ENCODE results near the gene SCEL. TPM values are rescaled to one million over a fixed set of nuclear protein-coding genes. Genes with fewer than 3 reads are reported as not detected.

Gene SCEL
- total and polyA plus RNA-seq, 2 donors (not counting 3 experiments of a cell fraction or from before 2014, with no cell fraction given), result not detected

DNA sequence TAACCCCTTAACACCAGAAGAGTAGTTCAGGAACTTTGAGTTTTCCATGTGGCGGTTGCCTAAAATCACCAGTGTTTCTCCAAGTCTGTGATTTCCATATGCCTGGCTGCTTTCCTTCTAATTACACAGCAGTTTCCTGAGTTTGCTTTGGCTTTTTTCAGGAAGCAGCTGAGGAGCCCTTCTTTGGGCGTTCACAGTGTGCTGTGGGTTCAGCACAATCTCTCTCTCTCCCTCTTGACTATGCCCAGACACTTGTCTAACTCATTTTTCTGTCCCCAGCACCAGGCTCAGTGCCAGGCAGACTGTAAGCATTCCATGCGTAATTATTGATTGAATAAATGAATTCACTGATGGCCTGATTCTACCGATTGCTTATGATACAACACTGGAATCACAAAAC is 19.7 kb downstream of the SCEL start:
- dilution Hi-C loops (cut with MboI; ENCODE audit: extremely low pct_ligation_motif_present, low sequenced_read_pairs) (no loop called here), intact Hi-C loops (cut with micrococcal nuclease) (no loop called here)
- BruUV-seq (replicated peaks), result no TSS peak
- CTCF ChIA-PET, result interaction anchor here (1.1 to 2.9 kb wide), 2 partner anchors 62 to 77 kb away, joined by 3 to 15 read pairs; no protein-coding TSS in a partner anchor
- FAIRE-seq (peak; percentile 8), DNase-seq (ENCODE audit: low read depth, low spot score) (peak; percentile 75)
- Histone ChIP-seq H3K27me3 (ENCODE audit: control insufficient read depth in 2 of 2, insufficient read depth in 2 of 2, low read length in 2 of 2) (peaks cover 2 to 5% of the 10 kb centered on the region in 2 experiments), H2AFZ (ENCODE audit: low read depth, low read length) (no peak overlapping the region), H3K9ac (replicated peaks; ENCODE audit: extremely low read depth, insufficient read depth, low read length) (no peak overlapping the region), H3K27ac (ENCODE audit: insufficient read depth, low read depth, low read length) (no peak overlapping the region), H3K4me3 (replicated peaks in 1 of 3; ENCODE audit: insufficient read depth in 1 of 3, low read depth in 1 of 3, low read length in 3 of 3) (no peak overlapping the region), H3K36me3 (ENCODE audit: control insufficient read depth in 2 of 2, extremely low read depth in 1 of 2, insufficient read depth in 2 of 2, low read length in 2 of 2) (no peaks in the 10 kb centered on the region), H4K20me1 (replicated peaks; ENCODE audit: control insufficient read depth, extremely low read depth, insufficient read depth, low read length) (no peaks in the 10 kb centered on the region), H3K4me1 (ENCODE audit: control insufficient read depth, extremely low read depth, insufficient read depth, low read length) (no peaks in the 10 kb centered on the region), H3K9me3 (replicated peaks; ENCODE audit: control insufficient read depth, insufficient read depth, low read length) (no peaks in the 10 kb centered on the region), H3K4me2 (ENCODE audit: insufficient read depth, low read length) (no peak overlapping the region), H3K9me1 (replicated peaks; ENCODE audit: control insufficient read depth, extremely low read depth, insufficient read depth, low read length) (peaks cover 2% of the 10 kb centered on the region), H3K79me2 (ENCODE audit: control insufficient read depth, insufficient read depth, low read length) (no peaks in the 10 kb centered on the region)
- TF ChIP-seq, protein P1, sequence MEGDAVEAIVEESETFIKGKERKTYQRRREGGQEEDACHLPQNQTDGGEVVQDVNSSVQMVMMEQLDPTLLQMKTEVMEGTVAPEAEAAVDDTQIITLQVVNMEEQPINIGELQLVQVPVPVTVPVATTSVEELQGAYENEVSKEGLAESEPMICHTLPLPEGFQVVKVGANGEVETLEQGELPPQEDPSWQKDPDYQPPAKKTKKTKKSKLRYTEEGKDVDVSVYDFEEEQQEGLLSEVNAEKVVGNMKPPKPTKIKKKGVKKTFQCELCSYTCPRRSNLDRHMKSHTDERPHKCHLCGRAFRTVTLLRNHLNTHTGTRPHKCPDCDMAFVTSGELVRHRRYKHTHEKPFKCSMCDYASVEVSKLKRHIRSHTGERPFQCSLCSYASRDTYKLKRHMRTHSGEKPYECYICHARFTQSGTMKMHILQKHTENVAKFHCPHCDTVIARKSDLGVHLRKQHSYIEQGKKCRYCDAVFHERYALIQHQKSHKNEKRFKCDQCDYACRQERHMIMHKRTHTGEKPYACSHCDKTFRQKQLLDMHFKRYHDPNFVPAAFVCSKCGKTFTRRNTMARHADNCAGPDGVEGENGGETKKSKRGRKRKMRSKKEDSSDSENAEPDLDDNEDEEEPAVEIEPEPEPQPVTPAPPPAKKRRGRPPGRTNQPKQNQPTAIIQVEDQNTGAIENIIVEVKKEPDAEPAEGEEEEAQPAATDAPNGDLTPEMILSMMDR (IDR thresholded peaks at IDR 0.05; ENCODE audit: extremely low read depth in 1 of 2, insufficient read depth in 1 of 2, low read depth in 1 of 2, low read length in 2 of 2), result no peak
- TF ChIP-seq EZH2 (IDR thresholded peaks at IDR 0.05; ENCODE audit: borderline replicate concordance, low read depth, low read length, severe bottlenecking), result no peak
- TF ChIP-seq MYC (IDR thresholded peaks at IDR 0.05; ENCODE audit: low read depth, low read length), result no peak
- TF ChIP-seq POLR2AphosphoS5 (IDR thresholded peaks at IDR 0.05; ENCODE audit: insufficient read depth, low read depth, low read length), result no peak
- no peak for TF ChIP-seq FOS (IDR thresholded peaks at IDR 0.05; ENCODE audit: borderline replicate concordance, insufficient read depth, low read length)
- TF ChIP-seq, protein P2, sequence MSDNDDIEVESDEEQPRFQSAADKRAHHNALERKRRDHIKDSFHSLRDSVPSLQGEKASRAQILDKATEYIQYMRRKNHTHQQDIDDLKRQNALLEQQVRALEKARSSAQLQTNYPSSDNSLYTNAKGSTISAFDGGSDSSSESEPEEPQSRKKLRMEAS (IDR thresholded peaks at IDR 0.05; ENCODE audit: insufficient read depth, insufficient read length), result no peak
- POLR2A ChIA-PET, result no interaction called here

Data from endothelial cell of umbilical vein (primary cell).